Measurements from ENCODE around the gene BNC2. TPM values are rescaled to one million over a fixed set of nuclear protein-coding genes. Genes with fewer than 3 reads are reported as not detected.

The BNC2 gene
- total RNA-seq, 2 donors from 2014 or later, result 2.1 to 20.0 TPM

DNA sequence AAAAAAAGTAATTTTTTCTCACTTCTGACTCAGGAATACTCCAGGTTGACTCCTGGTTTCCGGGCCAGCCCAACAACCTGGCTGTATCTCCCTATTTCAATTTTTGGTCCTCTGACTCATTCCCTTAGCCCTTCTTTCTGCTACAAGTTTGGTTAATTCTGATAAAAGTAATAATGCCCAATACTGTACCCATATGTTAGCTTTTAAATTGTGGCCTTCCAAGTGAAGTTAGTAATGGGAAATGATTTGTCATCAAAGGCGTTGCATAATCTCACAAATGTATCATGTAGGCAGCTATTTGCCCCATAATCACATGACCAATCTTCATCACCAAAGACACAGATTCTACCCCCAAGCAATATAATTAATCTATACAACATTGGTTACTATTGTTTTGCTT lies 31.1 kb upstream of the BNC2 start:
- no peaks in the 10 kb centered on the region for H3K9me3 ChIP-seq
- DNase-seq, result no peak
- no peaks in the 10 kb centered on the region for H3K27me3 ChIP-seq
- H3K4me3 ChIP-seq, result no peak overlapping the region
- TF ChIP-seq, protein P1, sequence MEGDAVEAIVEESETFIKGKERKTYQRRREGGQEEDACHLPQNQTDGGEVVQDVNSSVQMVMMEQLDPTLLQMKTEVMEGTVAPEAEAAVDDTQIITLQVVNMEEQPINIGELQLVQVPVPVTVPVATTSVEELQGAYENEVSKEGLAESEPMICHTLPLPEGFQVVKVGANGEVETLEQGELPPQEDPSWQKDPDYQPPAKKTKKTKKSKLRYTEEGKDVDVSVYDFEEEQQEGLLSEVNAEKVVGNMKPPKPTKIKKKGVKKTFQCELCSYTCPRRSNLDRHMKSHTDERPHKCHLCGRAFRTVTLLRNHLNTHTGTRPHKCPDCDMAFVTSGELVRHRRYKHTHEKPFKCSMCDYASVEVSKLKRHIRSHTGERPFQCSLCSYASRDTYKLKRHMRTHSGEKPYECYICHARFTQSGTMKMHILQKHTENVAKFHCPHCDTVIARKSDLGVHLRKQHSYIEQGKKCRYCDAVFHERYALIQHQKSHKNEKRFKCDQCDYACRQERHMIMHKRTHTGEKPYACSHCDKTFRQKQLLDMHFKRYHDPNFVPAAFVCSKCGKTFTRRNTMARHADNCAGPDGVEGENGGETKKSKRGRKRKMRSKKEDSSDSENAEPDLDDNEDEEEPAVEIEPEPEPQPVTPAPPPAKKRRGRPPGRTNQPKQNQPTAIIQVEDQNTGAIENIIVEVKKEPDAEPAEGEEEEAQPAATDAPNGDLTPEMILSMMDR (IDR thresholded peaks at IDR 0.05), result no peak
- H3K27ac ChIP-seq, result no peak overlapping the region
- H3K9ac ChIP-seq (ENCODE audit: low read depth in 2 of 2, low read length in 2 of 2), result no peak overlapping the region
- intact Hi-C loops (cut with DNase I), result no loop called here
- H3K4me1 ChIP-seq, result no peaks in the 10 kb centered on the region
- H3K36me3 ChIP-seq, result no peaks in the 10 kb centered on the region

DNA sequence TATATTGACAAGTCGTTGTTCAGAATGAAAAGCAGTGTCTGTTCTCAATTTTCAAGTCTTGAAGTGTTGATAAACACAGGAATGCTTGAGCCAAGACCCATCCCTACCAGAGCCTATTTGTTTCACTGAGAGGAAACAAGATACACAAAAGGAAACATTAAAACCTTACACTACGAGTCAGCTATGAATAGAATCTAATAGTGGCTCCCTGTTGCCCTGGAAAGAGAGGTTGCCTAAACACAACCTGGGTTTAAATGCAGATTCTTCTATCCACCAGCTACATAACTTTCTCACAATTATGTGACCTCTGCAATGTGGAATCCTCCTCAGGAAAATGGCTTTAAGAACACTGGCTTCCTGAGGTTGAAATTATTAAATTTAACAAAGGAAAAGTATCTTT lies 29.1 kb upstream of the BNC2 start:
- intact Hi-C loops (cut with DNase I), result no loop called here
- TF ChIP-seq, protein P1 (IDR thresholded peaks at IDR 0.05), result no peak
- H3K4me3 ChIP-seq, result no peak overlapping the region
- no peak for DNase-seq
- H3K9ac ChIP-seq (ENCODE audit: low read depth in 2 of 2, low read length in 2 of 2), result no peak overlapping the region
- no peak overlapping the region for H3K27ac ChIP-seq
- no peaks in the 10 kb centered on the region for H3K9me3 ChIP-seq
- no peaks in the 10 kb centered on the region for H3K27me3 ChIP-seq
- H3K4me1 ChIP-seq, result no peaks in the 10 kb centered on the region
- no peaks in the 10 kb centered on the region for H3K36me3 ChIP-seq

DNA sequence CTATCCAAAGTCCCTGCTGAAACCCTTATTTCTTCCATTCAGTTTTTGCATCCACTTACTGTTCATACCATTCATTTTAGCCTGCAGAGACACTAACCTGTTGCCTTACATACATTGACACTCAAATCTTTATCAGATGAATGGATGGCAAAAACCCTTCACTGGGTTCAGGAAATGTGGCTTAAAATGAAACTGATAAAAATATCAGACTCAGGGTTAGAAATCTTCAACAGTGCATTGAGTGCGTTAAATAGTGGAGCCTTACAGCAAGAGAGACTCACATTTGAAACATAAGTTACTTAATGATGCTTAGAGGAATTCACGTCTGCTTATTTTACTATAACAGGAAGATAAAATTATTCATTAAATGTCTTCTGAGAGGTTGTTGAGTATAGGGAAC lies 28.0 kb upstream of the BNC2 start:
- Histone ChIP-seq H3K4me1 (no peaks in the 10 kb centered on the region), H3K4me3 (no peak overlapping the region), H3K27me3 (no peaks in the 10 kb centered on the region), H3K27ac (no peak overlapping the region), H3K36me3 (no peaks in the 10 kb centered on the region), H3K9me3 (no peaks in the 10 kb centered on the region), H3K9ac (ENCODE audit: low read depth in 2 of 2, low read length in 2 of 2) (no peak overlapping the region)
- TF ChIP-seq, protein P1 (IDR thresholded peaks at IDR 0.05), result no peak
- DNase-seq, result no peak
- intact Hi-C loops (cut with DNase I), result no loop called here

DNA sequence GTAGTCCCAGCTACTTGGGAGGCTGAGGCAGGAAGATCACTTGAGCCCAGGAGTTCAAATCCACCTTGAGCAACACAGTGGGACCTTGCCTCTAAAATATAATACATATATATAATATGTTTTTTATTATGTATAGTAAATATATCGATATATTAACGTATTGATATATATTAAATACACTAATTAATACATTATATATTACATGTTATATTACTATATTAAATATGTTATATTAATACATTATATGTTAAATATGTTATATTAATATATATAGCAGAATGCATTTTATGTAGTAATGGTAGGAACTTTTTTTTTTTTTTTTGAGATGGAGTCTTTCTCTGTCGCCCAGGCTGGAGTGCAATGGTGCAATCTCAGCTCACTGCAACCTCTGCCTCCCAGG lies 18.1 kb upstream of the BNC2 start:
- Histone ChIP-seq H3K27ac (no peak overlapping the region), H3K4me3 (no peak overlapping the region), H3K9ac (ENCODE audit: low read depth in 2 of 2, low read length in 2 of 2) (no peak overlapping the region)

DNA sequence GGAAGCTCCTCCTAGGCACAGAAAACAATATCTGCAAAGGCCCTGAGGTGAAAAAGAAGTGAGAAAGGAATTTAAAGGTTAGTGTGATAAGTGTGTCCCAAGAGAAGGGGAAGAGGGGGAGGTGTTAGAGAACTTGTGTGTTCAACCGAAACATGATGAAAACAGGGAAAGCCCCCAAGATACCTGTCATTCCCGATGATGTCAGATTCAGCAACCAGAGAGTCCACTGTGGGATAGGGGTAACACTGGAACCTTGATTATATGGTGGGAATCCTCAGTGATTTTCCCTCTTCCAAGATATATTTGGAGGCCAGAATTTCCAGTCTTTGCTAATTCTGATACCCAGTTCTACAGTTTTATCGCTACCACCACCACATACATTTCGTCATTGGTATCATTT lies 15.5 kb upstream of the BNC2 start:
- DNase-seq, result no peak
- no peaks in the 10 kb centered on the region for H3K27me3 ChIP-seq
- intact Hi-C loops (cut with DNase I), result no loop called here
- no peaks in the 10 kb centered on the region for H3K9me3 ChIP-seq
- TF ChIP-seq, protein P1 (IDR thresholded peaks at IDR 0.05), result no peak
- H3K4me1 ChIP-seq, result no peaks in the 10 kb centered on the region
- no peak overlapping the region for H3K27ac ChIP-seq
- H3K36me3 ChIP-seq, result no peaks in the 10 kb centered on the region
- no peak overlapping the region for H3K9ac ChIP-seq (ENCODE audit: low read depth in 2 of 2, low read length in 2 of 2)
- H3K4me3 ChIP-seq, result no peak overlapping the region

More for the DNA sequence above, 18.1 kb upstream of the BNC2 start:
- Histone ChIP-seq H3K4me1 (no peaks in the 10 kb centered on the region), H3K36me3 (no peaks in the 10 kb centered on the region), H3K9me3 (no peaks in the 10 kb centered on the region), H3K27me3 (no peaks in the 10 kb centered on the region)
- intact Hi-C loops (cut with DNase I), result no loop called here
- no peak for DNase-seq
- TF ChIP-seq, protein P1 (IDR thresholded peaks at IDR 0.05), result no peak

Measured in colonic mucosa (tissue), 4 donors.